Activated T-cell treated with anti-CD3 and anti-CD28 coated beads for 48 hours (primary cell): ENCODE data around the gene CLEC5A.
"Not testable (repeated sequence)": the region's sequence is repeated elsewhere in the genome, so short reads cannot be mapped to it uniquely, and the experiment has no call there.

Source experiments
- DNase-seq: peaks from one replicate; pipeline ENCODE4 v3.0.0-alpha.2; 2020; ENCODE audit warnings: low read depth

CLEC5A gene

DNA sequence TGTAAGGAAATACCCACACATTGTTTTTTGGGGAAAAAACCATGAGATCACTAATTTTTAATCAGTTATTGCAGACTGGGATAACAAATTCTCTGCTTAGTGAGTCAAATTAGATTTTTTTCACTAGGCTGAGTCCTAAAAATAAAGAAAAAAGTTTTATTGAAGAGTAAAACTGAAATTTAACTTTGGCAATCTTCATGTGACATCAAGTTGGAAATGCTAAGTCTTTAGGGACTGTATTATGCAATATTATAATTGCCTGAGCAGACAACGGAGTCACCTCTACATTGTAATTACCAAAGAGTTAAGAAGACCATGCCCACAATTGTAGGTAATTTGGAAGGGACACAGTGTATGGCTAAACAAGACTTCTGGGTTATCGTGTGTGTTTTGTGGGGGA lies 2.2 kb upstream of the CLEC5A start:
- DNase-seq: no peak

DNA sequence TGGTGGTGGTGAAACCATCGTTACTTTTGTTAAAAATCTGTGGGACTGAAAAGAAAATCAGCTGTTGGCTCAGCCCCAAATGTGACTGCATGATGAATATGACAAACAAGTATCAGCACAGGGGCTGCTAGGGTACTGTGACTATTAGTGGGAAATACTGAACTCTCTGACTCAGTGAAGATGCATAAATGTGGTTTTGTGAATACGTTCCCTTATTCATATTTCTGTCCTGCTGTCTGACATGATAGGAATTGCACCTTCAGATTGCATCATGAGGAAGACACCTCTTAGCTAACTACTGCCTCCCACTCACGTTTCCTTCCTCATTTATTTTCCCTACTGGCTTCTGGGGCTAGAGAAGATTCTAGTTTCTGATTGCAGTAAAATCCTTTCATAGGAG lies 1.4 kb downstream of the CLEC5A start:
- no peak for DNase-seq

DNA sequence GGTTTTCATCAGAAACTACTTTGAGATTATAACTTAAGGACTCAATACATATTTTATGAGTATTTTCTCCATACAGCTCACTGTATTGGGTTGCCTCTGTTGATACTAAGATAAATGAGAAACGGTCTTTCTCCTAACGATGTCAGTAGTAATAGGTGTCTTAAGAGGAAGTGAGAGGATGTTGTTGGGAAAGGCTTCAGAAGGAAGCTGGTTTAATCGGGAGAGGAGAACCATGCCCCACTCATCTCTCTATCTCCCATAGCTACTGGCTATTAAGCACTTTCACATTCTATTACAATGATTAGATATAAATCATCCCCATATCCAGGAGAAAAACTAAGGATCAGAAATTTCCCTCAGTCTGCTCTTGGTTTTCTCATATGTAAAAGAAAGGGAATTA lies 2.0 kb downstream of the CLEC5A start:
- DNase-seq: no peak

DNA sequence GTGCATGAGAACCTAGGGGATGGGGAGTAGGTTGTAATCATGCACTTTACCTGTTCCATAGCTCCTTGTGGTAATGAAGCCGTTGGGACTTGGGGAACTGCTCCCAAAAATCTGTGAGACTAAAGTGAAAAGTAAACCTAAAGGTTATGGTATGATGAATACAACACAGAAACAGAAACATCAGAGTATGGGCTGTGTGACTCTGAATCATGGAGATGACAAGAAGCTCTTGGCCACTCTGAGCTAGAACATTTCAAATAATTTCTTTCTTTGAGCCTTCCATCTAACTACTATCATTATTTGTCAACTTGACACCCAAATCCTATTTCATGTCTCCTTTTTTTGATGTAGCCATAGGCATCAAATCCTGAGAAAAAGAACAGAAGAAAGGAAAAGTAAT lies 2.9 kb downstream of the CLEC5A start:
- DNase-seq: no peak

DNA sequence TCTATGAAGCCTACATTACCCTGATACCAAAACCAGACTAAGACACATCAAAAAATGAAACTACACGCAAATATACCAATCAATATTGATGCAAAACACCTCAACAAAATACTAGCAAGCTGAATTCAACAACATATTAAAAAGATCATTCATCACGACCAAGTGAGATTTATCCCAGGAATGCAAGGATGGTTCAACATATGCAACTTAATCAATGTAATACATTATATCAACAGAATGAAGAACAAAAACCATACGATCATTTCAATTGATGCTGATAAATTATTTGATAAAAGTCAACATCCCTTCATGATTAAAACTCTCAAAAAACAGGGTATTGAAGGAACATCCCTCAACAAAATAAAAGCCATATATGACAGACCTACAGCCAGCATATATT lies 5.7 kb downstream of the CLEC5A start:
- DNase-seq: no peak

DNA sequence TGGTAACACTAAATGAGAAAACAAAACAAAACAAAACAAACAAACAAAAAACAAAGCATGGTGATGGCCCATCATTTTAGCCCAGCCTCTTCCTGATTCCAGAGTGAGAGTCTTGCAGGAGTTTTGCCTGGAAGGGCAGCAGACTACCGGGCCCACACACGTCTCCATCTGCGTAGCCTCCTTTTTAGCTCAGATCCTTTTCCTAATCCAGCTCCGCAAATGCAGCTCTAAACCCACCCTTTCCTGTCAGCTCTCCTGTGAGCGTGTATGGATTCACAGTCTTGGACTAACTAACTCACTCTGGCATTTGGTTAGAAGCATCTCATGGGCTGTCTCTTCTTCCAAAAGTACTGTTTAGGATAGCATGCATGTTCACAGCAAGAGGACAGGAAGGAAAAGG lies 16.6 kb downstream of the CLEC5A start:
- DNase-seq: no peak

DNA sequence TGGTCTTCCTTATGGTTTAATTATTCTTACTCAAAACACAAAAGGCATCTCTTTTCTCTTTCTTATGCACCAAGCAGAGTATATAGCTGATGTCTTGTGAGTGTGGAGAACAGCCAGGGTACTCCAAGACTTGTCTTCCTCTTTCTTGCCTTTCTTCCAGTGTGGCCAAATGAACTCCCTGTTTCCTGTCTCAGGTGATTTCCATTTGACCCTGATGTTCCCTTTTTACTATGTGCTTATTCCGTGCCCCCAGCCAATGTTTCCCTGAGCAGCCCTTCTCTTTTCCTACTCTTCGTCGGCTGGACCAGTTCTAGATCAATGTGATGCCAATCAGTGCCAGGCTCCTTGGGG lies 18.0 kb downstream of the CLEC5A start:
- no peak for DNase-seq

DNA sequence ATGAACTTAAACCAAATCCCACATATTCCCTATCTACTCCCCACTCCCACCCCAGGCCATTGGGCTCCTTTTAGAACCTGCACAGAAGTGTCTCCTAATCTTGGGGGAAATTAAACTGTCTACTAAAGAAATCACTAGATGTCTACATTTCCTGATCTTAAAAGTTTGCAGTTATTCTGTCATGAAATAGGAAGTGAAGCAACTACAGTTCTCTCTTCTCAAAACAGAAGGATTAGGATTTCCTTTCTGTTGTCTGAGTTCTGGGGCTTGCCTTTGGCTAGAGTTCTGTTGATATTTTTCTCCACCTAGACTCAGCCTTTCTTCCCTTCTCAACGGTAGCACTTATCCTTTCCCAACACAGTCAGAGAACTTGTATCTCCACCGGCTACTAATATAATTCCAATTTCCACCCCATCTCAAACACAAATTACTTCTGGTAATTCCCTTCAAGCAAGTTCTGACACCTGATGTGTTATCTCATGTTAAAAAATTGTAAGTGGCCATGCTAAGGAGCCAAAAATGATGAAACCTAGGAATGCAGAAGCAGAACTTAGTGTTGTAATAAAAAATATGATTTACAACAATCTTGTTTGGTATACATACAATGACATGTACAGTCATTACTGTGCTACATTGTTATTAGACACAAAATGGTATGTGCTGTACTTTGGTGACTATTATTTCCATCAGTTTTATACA lies 18.5 kb downstream of the CLEC5A start:
- DNase-seq: no peak

DNA sequence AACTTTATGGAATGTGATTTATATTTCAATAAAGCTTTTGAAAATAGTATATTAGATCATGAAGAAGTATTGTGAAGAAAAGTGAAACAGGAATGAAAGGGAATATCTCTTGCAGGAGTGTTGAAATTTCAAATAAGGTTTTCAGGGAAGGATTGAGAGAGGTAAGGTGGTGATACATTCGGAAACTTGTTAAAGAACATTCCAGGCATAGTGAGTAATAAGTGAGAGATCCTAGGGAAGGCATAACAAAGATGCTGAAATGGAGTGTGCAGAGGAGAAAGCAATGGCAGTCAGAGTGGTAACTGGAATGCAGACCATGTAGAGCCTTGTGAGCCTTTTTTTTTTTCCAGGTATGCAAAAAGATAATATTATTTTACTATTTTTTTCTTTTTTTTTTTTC lies 26.5 kb downstream of the CLEC5A start:
- DNase-seq: no peak

DNA sequence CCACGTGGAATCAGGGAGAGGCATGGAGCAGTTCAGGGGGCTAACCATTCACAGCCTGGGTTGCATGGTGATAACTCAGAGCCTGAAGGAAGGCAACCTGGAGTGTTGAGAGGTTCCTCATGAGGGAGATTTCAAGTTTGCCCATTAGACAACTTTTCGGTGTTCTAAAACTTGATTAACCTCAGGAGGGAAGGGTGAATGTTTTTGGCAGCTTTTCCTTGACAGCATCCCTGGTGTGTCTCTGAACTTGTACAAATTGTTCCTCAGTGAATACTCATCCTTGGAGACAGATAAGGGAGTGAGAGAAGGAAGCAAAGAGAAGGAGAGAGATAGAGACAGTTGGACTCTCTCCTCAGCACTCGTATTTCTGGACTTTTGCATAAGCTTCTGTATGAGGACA lies 30.7 kb downstream of the CLEC5A start, which contains the start of gene OR9A4:
OR9A4 (plus strand) TSS at position 301 of the 400 bp plus-strand sequence. CDS start 2,477 bp downstream, outside the sequence.
- no peak for DNase-seq

DNA sequence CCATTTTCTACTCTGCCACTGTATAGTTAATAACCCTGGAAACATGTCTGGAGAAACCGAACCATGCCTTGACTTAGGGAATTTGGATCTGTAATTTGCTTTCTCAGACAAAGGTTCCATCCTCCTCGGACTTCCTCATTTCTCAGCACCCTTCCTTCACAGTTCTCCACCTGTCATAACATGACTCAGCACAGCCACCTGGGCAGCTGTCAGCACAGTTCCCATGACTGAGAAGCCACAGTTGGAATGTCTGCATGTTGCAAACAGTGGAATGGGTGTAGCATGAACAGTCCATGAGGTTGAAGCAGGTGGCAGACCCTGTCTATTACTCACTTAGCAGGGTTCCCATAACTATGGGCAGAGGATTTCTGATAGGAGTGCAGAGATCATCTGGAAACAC lies 31.2 kb downstream of the CLEC5A start:
- DNase-seq: no peak

DNA sequence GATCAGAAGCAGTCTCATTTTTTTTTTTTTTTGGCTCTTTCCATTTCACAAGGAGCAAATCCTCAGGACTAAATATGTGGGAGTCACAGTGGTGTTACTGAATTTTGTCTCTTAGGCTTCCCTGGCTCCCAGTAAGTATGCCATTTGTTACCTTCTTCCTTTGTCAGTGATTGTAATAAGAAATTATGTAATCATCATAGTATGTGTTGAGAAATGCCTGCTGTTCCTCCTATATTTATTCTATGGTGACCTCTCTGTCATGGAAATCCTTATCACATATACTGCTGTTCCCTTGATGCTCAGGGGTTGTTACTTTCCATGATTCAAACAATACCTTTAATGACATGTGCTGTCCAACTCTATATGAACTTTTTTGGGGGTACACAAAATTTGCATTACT lies 35.4 kb downstream of the CLEC5A start:
- no peak for DNase-seq

DNA sequence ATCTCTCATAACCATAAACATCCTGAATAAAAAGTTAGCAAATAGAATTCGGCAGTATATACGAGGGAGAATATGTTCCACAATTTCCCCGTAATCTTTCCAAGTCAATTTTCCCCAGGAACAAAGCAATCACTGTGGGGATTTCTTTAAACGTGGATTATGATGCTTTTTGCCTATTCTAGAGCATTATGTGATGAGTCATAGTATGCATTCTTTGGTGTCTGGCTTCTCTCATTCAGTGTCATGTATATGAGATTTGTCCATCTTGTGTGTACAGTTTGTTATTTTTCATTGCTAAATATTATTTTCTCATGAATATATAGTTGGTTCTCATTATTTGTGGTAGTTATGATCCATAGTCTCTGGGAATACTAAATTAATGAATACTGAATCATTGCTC lies 40.5 kb downstream of the CLEC5A start:
- DNase-seq: no peak

DNA sequence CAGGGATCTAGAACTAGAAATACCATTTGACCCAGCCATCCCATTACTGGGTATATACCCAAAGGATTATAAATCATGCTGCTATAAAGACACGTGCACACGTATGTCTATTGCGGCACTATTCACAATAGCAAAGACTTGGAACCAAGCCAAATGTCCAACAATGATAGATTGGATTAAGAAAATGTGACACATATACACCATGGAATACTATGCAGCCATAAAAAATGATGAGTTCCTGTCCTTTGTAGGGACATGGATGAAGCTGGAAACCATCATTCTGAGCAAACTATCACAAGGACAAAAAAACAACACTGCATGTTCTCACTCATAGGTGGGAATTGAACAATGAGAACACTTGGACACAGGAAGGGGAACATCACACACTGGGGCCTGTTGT lies 47.4 kb downstream of the CLEC5A start:
- not testable (repeated sequence) for DNase-seq

DNA sequence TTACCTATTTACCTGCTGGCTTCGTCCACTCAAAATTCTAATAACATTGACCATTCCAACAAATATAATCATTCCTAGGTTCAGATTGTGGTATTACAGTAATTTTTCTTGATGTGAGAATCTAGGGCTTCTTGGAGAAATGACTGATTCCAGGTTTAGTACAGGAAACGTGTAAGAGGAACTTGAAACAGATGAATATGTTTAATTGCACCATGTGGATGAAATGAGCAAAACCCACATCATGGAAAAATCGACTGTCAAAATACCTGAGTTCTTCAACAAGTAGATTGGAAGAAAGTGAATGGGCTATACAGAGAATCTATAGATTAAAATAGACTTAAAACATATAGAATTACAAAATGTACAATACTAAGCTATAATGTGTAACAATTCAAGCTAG lies 55.4 kb downstream of the CLEC5A start:
- DNase-seq: no peak

DNA sequence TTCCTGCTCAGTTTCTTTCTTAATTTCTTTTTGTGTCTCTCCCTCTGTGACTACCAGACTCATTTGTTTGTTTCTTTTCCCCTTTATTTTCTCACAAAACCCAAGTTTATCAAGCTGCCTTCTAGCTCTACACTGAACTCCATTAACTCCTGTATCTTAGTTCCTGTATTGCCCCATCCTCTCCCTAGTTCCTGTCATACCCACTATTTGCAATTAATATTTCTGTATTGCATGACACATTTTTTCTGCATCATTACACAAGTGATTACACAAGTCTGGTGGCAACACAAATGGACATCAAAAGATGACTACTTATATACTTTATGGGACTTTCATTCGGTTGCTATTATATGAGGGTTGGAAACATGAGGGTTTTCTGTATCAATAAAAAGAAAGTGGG lies 57.5 kb downstream of the CLEC5A start:
- DNase-seq: no peak

DNA sequence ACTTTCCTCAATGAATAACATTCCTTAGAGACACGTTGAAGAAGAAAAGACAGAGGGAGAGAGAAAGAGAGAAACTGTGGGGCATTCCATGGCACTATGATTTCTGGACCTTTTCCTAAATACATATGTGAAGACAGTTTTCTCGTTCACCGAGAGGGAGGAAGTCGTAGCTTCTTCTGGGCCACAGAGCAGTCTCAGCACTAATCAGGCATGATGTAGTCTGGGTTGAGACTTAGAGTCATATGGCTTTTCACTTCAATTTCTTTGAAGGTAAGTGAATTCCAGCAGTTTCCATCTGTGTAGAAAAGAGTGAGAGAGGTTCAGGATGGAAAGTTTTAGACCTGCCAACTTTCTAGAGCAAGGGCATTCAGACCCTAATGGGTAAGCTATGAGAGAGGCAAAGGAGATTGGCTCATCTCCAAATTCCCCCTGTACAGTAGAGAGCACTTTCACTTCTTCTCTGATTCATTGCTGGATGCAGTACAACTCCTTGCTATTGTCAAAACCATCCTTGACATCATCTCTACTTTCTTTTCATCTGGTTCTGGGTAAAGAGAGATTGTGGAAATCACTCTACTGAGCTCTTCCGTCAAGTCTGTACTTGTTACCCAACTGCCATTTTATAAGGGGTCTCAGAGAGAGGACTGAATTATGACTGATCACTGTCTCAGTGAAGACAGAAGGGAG lies 62.1 kb downstream of the CLEC5A start:
- DNase-seq: no peak

DNA sequence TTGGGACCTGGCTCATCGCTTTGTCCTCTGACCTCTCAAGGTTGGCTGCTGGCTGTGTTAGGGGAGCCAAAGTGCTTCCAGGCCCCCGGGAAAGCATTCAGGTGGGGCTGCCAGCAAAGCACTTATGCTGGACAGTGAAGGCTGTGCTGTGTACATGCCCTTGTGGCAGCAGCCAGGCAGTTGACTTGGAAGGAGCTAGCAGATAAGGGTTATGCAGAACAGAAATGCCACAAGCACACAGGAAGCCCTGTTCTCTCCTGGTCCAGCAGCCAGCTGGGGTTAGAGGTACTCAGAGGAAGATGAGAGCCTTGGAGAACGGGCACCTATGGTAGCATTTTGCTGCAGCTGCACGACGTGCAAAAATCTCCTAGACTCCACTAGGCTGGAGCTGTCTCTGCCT lies 65.8 kb downstream of the CLEC5A start:
- no peak for DNase-seq

DNA sequence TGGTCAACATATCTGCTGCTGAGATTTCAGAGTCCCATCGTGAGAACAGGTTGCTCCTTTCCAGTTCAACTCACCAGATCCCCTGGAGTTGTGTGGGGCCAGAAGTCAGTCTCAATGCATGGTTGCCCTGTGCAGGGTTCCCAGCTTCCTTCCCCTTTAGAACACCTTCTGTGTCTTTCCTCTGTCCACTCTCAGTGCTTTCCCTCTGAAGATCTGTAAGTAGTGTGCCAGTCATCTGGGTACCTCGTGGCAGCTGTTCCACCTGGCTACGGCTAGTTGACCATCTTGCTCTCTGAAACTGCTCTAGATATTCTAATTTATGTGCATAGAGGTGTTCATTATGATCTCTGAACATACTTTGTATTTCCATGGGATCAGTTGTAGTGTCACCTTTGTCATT lies 69.4 kb downstream of the CLEC5A start:
- DNase-seq: no peak
